LNCAP (cell line): ENCODE results near the gene SORCS2.

ENCODE experiments used
- CTCF ChIP-seq: fragments of 450-650 bp; IDR thresholded peaks from 2 replicates; pipeline ENCODE4 v1.5.1; 2017; ENCODE audit warnings: mild to moderate bottlenecking

SORCS2 gene

GRCh38 chr4:7377223-7377865 is 185.0 kb downstream of the SORCS2 start:
- TF ChIP-seq CTCF: no peak

DNA sequence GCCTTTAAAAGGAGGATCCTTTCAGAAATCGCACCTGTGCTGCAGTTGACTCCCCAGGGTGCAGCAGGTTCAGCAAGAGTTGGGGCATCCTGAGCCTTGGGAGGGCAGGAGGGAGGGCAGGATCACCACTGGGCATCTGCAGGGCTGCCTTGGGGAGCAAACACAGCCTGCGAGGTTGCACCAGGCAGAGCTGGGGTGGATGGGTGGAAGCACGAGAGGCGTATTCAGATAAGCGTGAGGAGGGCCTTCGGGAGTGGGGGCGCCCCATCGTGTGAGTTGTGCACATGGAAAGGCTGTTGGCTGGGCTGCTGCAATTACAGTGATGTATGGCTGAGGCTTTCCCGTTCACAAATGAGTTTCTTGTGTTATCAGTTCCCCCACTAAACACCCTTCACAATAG is 186.8 kb downstream of the SORCS2 start:
- TF ChIP-seq CTCF: no peak

GRCh38 chr4:7379719-7380118 is 187.4 kb downstream of the SORCS2 start:
- no peak for TF ChIP-seq CTCF

DNA sequence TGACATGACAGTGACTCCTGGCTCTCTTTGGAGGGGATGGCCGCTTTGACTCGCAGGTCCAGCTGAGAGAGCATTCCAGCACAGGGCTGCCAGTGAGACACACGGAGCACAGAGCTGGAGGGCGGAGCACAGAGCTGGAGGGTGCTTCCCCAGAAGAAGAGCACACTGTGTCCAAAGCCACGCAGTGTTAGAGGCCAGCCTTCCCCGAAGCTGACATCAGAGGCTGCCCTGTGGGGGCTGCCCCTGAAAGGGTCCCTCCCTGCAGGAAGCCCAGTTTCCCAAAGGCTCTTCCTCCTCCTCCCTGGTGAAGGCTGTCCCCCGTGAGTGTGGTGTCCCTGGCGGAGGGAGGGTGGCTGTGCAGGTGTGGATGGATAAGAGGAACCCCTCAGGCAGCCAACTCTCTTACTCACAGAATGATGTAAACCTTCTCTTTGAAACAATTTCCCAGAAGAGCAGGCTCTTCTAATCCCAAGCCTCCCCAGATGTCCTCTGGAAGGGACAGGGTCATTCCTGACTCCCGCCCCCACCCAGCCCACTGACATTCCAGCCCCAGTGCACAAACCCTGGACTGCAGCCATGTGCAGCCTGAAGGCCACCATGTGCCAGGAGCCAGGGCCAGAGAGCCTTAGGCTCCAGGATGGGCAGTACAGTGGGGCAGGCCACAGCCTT is 189.0 kb downstream of the SORCS2 start:
- no peak for TF ChIP-seq CTCF

DNA sequence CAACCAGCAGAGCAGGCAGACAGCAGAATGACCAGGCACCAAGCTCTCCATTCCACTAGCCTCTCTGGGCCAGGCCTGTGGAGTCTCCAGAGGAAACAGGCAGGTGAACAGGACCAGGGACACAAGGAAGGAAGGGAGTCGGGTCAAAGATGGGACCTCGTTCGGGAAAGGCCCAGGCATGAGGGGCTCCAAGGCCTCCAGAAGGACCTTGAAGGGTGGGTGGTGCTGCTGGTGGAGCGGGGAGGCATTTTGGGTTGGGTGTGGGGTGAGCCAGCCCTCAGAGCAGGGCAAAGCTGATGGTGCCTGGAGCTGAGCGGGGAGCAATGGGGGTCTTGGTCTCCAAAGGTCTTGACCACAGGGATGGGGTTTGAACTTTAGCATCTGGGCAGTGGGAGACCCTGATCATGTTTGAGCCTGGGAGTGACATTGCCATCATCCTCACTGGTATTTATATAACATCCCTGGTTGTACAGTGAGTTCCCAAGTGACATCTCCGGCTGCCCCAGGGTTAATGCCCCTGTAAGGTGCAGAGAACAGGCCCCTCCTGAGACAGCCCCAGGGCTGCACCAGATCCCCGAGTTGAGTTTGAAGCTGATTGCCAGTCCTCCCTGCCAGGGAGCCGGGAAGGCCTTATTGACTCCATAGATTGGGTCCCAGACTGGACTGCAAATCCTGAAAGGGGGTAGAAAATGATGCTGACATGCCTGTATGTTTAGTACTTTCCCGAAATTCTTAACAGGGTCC is 189.7 kb downstream of the SORCS2 start:
- TF ChIP-seq CTCF: no peak

DNA sequence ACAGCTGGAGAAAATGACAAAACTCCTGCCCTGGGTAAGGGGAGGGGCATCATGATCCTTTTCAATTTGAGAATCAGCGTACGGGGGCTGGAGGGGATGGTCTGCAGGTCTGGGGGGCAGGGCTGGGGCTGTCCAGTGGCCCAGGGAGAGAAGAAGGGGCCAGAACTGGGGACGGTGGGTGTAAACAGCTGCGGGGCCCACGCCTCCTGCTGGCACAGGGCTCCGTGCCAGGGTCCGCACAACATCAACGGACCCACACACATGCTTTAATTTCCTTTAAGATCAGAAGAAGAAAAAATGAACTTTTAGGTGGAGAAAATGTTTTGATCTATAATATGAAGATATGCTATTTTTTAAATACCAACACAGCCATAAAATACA is 190.3 kb downstream of the SORCS2 start:
- no peak for TF ChIP-seq CTCF

DNA sequence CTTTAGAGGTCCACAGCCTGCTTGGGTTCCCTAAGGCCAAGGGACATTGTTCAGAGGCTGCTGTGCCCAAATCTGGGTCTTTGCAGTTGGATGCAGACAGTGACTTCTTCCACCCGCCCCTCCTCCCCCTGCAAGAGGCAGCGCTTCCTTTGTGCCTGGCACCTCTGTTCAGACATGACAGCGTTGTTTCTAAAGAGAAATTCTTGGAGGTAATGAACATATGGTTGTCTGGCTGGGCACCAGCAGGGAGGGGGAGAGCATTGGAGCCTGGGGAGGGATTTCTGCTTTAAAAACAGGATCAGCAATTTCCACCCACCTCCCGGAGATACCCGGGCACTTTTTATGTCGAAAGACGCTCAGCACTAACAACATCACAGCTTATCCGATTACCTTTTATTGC is 190.9 kb downstream of the SORCS2 start:
- TF ChIP-seq CTCF: no peak
